Smooth muscle cell of trachea (primary cell): ENCODE measurements around the gene CD72. TPM values are rescaled to one million over a fixed set of nuclear protein-coding genes. Genes with fewer than 3 reads are reported as not detected.

Experiments used
- total RNA-seq: library from RNA; depleted of rRNA; stranded (reverse); fragments of >200 nt; gene quantifications from 2 replicates; pipeline ENCODE4 v1.2.1, GENCODE V29; 2014

CD72 gene
- 2.0 and 3.5 TPM in 2 replicates for total RNA-seq

GRCh38 chr9:35618325-35618727 is at the start of gene CD72:
CD72 (minus strand) TSS chr9:35618413; CDS start chr9:35618303, 110 bp downstream.

GRCh38 chr9:35664531-35665470 is 46.6 kb upstream of the CD72 start, which contains the start of gene ARHGEF39:
ARHGEF39 (minus strand) TSS chr9:35665195; CDS start chr9:35665169, 26 bp downstream.

GRCh38 chr9:35658137-35658967 is 40.1 kb upstream of the CD72 start, which contains the start of gene CCDC107:
CCDC107 (plus strand) TSS chr9:35658292; CDS start chr9:35658380, 88 bp downstream.

GRCh38 chr9:35657546-35658136 is 39.4 kb upstream of the CD72 start, which contains the start of gene RMRP:
RMRP (minus strand) TSS chr9:35658019.

GRCh38 chr9:35650341-35651158 is 32.3 kb upstream of the CD72 start, which contains the start of gene SIT1:
SIT1 (minus strand) TSS chr9:35650931; CDS start chr9:35650853, 78 bp downstream.

GRCh38 chr9:35604578-35605350 is 13.4 kb downstream of the CD72 start, which contains the start of gene TESK1:
TESK1 (plus strand) TSS chr9:35605262; CDS start chr9:35605620, 358 bp downstream.

Other genes starting within 250 kb of the CD72 start
- gene RUSC2, start 128.3 kb downstream of the CD72 start, total RNA-seq: 17.5 and 27.0 TPM in 2 replicates
- gene TESK1, start 13.2 kb downstream of the CD72 start, total RNA-seq: 7.3 and 15.7 TPM in 2 replicates
- gene SIT1, start 32.5 kb upstream of the CD72 start, total RNA-seq: 0.29 TPM in 1 of 2 replicates, not detected in the other
- 6,137 and 10,606 TPM in 2 replicates for gene RMRP, start 39.6 kb upstream of the CD72 start, total RNA-seq
- 12.4 and 19.8 TPM in 2 replicates for gene CCDC107, start 39.9 kb upstream of the CD72 start, total RNA-seq
- 0.50 and 2.9 TPM in 2 replicates for gene ARHGEF39, start 46.8 kb upstream of the CD72 start, total RNA-seq
- gene CA9, start 55.5 kb upstream of the CD72 start, total RNA-seq: 2.3 and 5.8 TPM in 2 replicates
- gene TPM2, start 71.5 kb upstream of the CD72 start, total RNA-seq: 880 and 967 TPM in 2 replicates
- 445 and 453 TPM in 2 replicates for gene TLN1, start 113.8 kb upstream of the CD72 start, total RNA-seq
- 71.4 and 79.2 TPM in 2 replicates for gene CREB3, start 114.3 kb upstream of the CD72 start, total RNA-seq
- gene GBA2, start 130.8 kb upstream of the CD72 start, total RNA-seq: 17.5 and 20.1 TPM in 2 replicates
- gene RGP1, start 130.9 kb upstream of the CD72 start, total RNA-seq: 13.4 and 17.2 TPM in 2 replicates
- 1.2 TPM in 1 of 2 replicates, not detected in the other for gene MSMP, start 135.9 kb upstream of the CD72 start, total RNA-seq
- 48.6 and 54.3 TPM in 2 replicates for gene NPR2, start 173.2 kb upstream of the CD72 start, total RNA-seq
- 0.99 and 1.5 TPM in 2 replicates for gene SPAG8, start 193.8 kb upstream of the CD72 start, total RNA-seq
- 12.1 and 30.5 TPM in 2 replicates for gene HINT2, start 196.6 kb upstream of the CD72 start, total RNA-seq
- gene FAM221B, start 210.3 kb upstream of the CD72 start, total RNA-seq: not detected in 2 replicates
- 6.5 and 7.4 TPM in 2 replicates for gene TMEM8B, start 210.8 kb upstream of the CD72 start, total RNA-seq